GM06990 (cell line): Measurements from ENCODE around the gene HOMER3.

Experiments
- DNase-seq: peaks from one replicate; pipeline ENCODE4 v3.0.0-alpha.2; 2011; ENCODE audit not compliant: insufficient read length; ENCODE audit errors: extremely low read depth
- H3K27me3 ChIP-seq: replicated peaks from 2 replicates; pipeline ENCODE4 v1.6.0; 2011; ENCODE audit warnings: low read length; ENCODE audit not compliant: control insufficient read depth, insufficient read depth
- H3K36me3 ChIP-seq: 2 replicates; pipeline ENCODE4 v1.5.1; 2011; ENCODE audit warnings: low read length; ENCODE audit not compliant: control insufficient read depth, insufficient read depth
- H3K4me3 ChIP-seq: replicated peaks from 2 replicates; pipeline ENCODE4 v1.5.1; 2011; ENCODE audit warnings: low read depth, mild to moderate bottlenecking, control low read depth, low read length
- TF ChIP-seq, protein P1 (sequence below): IDR thresholded peaks from 2 replicates; pipeline ENCODE4 v1.5.1; 2011; ENCODE audit warnings: low read length, control low read depth, mild to moderate bottlenecking, inconsistent platforms; ENCODE audit not compliant: insufficient read depth, poor library complexity, severe bottlenecking

Gene HOMER3

DNA sequence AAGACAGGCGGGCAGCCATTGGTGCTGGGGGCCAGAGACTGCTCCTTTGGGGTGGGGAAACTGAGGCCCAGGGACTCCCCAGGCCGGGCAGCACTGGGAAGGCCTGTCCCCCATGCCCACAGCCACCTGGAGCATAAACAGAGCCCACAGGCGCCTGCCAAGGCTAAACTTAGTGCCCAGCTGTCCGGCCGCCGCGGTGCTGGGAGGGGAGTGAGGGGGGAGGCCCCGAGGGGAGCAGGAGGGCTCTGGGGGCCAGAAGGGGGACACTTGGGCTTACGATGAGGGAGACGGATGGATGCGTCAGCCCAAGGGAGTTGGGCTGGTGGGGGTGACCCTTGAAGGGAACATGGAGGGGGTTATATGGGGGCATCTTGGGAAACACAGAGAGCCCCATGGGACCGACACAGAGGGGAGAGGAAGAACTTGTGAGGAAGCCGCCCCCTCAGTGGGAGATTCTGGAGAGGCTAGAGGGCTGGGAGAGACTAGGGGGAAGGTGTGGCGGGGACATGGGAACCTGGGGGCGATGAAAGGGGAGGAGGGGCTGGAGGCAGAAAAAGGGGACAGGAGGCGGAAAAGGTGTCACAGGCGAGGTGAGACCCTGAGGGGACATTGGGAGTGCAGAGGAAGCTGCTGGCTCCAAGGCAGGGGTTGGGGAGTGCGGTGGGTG lies 47.3 kb downstream of the HOMER3 start:
- Histone ChIP-seq H3K36me3 (no peaks in the 10 kb centered on the region; the same call in 1 of the 2 replicates), H3K27me3 (no peaks in the 10 kb centered on the region; the same call in 1 of the 2 replicates)
- DNase-seq = no peak

DNA sequence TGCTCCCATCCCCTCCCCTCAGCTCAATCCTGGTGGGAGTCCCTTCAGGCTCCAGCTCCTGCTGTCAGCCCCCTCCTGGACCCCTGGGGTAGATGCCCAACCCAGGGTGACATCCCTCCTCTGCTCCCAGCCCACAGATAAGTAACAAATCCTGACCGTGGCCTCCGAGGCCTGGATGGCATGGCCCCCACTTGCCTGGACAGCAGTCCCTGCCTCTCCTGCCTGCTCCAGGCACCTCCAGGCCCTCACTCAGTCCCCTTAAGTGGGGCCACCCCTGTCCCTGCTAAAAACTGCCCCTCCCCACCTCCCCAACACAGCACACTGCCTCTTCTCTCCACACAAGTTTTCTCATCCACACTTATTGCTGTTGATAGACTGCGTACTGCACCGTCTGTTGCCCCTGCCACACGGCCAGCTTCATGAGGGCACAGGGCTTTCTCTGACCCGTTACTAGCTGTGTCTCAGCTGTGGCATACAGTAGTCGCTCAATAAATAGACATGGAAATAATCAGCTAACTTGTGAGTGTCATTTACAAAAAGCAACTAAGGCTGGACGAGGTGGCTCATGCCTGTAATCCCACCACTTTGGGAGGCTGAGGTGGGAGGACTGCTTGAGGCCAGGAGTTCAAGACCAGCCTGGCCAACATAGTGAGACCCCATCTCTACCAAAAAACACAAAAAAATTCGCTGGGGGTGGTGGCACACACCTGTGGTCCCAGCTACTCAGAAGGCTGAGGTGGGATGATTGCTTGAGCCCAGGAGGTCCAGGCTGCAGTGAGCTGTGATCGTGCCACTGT lies 50.9 kb downstream of the HOMER3 start:
- DNase-seq = no peak
- TF ChIP-seq, protein P1, sequence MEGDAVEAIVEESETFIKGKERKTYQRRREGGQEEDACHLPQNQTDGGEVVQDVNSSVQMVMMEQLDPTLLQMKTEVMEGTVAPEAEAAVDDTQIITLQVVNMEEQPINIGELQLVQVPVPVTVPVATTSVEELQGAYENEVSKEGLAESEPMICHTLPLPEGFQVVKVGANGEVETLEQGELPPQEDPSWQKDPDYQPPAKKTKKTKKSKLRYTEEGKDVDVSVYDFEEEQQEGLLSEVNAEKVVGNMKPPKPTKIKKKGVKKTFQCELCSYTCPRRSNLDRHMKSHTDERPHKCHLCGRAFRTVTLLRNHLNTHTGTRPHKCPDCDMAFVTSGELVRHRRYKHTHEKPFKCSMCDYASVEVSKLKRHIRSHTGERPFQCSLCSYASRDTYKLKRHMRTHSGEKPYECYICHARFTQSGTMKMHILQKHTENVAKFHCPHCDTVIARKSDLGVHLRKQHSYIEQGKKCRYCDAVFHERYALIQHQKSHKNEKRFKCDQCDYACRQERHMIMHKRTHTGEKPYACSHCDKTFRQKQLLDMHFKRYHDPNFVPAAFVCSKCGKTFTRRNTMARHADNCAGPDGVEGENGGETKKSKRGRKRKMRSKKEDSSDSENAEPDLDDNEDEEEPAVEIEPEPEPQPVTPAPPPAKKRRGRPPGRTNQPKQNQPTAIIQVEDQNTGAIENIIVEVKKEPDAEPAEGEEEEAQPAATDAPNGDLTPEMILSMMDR = no peak
- H3K4me3 ChIP-seq = no peak overlapping the region
- no peaks in the 10 kb centered on the region for H3K36me3 ChIP-seq
- no peaks in the 10 kb centered on the region; the same call in none of the 2 replicates for H3K27me3 ChIP-seq

More for the DNA sequence above, 47.3 kb downstream of the HOMER3 start:
- no peak overlapping the region for H3K4me3 ChIP-seq
- TF ChIP-seq, protein P1 = no peak

GRCh38 chr19:18886972-18887371 lies 54.0 kb downstream of the HOMER3 start:
- Histone ChIP-seq H3K4me3 (no peak overlapping the region), H3K36me3 (no peaks in the 10 kb centered on the region), H3K27me3 (no peaks in the 10 kb centered on the region; the same call in none of the 2 replicates)
- TF ChIP-seq, protein P1 = no peak
- DNase-seq = no peak

DNA sequence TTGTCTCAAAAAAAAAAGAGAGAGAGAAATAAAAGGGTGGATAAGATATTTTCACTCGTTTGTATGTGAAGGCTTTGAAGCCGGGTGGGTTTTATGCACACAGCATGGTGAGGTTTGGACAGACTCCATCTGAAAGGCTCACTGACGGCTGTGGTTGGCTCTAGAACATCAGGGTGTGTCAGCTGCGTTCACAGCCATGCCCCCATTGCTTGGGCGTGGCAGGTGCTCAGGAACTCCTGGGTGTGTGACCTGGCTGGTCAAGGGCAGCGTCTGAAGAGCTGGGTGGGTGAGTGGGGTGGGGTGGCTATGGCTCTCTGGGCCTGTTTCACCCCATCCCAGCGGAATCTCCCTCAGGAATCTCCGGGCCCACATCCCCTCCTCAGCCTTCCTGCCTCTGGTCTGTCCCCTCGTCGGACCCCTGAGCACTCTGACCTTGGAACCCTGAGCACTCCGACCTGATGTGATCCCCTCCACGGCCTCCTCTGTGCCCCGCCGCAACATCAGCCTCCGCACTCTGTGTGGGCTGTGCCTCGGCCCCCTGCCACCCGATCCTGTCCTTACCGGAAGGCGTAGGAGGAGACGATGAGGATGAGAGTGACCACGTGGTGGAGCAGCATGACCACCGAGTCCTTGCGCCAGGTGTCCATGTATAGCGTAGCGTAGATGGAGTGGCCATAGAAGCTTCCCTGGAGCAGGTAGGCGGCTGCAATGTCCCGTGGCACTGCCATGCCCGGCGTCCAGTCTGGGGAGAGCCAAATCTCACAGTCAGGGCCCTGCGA lies 57.3 kb downstream of the HOMER3 start:
- no peaks in the 10 kb centered on the region for H3K36me3 ChIP-seq
- no peak for DNase-seq
- TF ChIP-seq, protein P1 = no peak
- no peak overlapping the region for H3K4me3 ChIP-seq
- no peaks in the 10 kb centered on the region; the same call in 1 of the 2 replicates for H3K27me3 ChIP-seq

DNA sequence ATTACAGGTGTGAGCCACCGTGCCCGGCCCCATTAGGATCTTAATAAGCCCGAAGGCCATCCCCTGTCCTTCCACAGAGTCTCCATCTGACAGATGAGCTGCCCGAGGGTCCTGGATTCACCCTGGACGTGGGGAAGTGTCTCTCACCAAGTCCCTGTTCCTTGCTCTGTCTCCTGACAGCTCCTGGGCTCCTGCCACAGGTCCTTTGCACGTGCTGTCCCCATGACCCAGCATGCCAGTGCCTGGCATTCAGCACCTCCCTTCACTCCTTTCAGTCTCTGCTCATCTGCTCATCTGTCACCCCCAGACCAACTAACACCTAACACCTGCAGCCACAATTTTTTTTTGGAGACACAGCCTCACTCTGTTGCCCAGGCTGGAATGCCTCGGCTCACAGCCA lies 59.5 kb downstream of the HOMER3 start:
- no peaks in the 10 kb centered on the region for H3K36me3 ChIP-seq

More for the DNA sequence above, 59.5 kb downstream of the HOMER3 start:
- Histone ChIP-seq H3K4me3 (no peak overlapping the region), H3K27me3 (no peaks in the 10 kb centered on the region)
- no peak for DNase-seq
- TF ChIP-seq, protein P1 = no peak
